ENCODE measurements around the gene KRT13. TPM values are rescaled to one million over a fixed set of nuclear protein-coding genes. Genes with fewer than 3 reads are reported as not detected.

KRT13 gene
- total RNA-seq, result not detected
- polyA plus RNA-seq, result not detected
- 0 to 0.17 (median 0) reads per million in 6 experiments for total RNA-seq

DNA sequence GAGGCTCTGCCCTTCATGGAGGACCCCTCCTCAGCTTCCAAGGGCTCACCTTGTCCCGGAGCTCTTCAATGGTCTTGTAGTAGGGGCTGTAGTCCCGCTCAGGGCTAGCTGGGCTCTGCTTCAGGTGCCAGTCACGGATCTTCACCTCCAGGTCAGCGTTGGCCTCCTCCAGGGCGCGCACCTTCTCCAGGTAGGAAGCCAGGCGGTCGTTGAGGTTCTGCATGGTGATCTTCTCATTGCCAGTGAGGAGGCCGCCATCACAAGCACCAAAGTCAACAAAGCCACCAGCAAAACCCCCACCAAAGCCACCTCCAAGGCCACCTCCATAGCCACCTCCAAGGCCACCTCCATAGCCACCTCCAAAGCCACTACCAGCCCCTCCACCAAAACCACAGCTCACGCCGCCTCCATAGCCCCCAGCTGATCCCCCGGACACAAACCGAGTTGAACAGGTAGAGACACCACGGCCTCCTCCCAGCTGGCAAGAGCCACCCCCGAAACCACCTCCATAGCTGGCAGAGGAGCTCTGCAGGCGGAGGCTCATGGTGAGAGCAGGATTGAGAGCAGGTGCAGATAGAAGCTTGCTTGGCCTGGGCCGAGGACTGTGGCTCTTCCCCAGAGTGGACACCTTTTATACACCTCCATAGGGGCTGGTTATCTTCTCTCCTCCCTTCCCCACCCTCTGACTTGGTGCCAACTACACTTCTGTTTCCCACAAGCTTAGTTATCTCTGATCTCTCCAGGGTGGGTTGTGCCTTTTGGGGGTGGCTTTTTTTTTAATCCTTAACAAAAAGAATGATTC lies at the start of gene KRT13:
Gene KRT13 (minus strand): TSS at position 606 of the 802 bp plus-strand sequence. CDS start 62 bp downstream, at position 544.
- Mint-ChIP-seq H3K27ac (peak within 1 kb of the TSS in 2 of 10 donors; percentile 55 to 62), H3K4me1 (peaks cover 0 to 2% (median 0%) of the 10 kb centered on the region in 4 donors), H3K27me3 (peaks cover 0 to 3% (median 0%) of the 10 kb centered on the region in 5 donors), H3K4me3 (no peak within 1 kb of the TSS), H3K9me3 (no peaks in the 10 kb centered on the region), H3K36me3 (no peaks in the 10 kb centered on the region)
- POLR2A ChIA-PET, result no interaction called here
- DNase-seq, result no peak
- ATAC-seq, result no peak

DNA sequence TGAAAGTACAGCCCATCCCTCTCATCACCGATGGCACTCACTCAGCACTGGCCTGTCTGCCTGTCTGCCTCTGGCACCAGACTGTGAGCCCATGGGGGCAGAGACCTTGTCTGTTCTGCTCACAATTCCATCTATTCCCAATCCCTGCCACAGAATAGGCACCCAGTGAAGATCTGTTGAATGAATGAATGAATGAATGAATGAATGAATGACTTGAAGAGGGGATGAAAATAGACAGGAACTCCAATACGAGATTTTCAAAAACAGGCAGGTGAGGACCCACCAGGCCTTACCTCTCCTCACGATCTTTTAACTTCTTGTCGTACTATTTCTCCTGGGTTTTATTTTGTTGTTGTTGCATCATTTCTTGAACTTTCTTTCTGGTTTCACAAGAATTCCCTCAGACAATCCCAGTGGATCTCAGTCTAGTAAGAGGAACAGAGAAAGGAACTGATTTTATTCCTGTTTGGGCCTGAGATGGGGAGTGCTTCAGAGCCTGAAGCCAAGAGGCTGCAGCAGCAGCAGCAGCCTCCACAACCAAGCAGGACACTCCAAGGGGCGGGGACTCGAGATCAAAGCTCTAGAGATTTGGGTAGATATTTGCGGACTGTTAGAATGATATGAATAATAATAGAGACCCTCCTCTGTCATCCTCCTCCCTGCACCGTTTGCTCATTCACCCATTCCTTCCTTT lies 48.7 kb upstream of the KRT13 start:
- Mint-ChIP-seq H3K4me3 (no peak overlapping the region), H3K36me3 (no peaks in the 10 kb centered on the region), H3K27ac (peak overlapping the region in 1 of 10 donors; percentile 62), H3K27me3 (peaks cover 20 to 66% (median 32%) of the 10 kb centered on the region in 5 donors), H3K9me3 (no peaks in the 10 kb centered on the region), H3K4me1 (peaks cover 2 to 7% (median 6%) of the 10 kb centered on the region in 4 donors)
- POLR2A ChIA-PET, result no interaction called here
- ATAC-seq, result no peak
- DNase-seq, result no peak

GRCh38 chr17:41553176-41553575 lies 47.8 kb upstream of the KRT13 start:
- ATAC-seq (no peak), DNase-seq (no peak)
- H3K36me3 Mint-ChIP-seq, result no peaks in the 10 kb centered on the region
- no peak overlapping the region for H3K27ac Mint-ChIP-seq
- no peak overlapping the region for H3K4me3 Mint-ChIP-seq
- peaks cover 14 to 57% (median 27%) of the 10 kb centered on the region in 5 donors for H3K27me3 Mint-ChIP-seq
- H3K9me3 Mint-ChIP-seq, result no peaks in the 10 kb centered on the region
- POLR2A ChIA-PET, result no interaction called here
- H3K4me1 Mint-ChIP-seq, result peaks cover 7 to 15% (median 13%) of the 10 kb centered on the region in 4 donors

DNA sequence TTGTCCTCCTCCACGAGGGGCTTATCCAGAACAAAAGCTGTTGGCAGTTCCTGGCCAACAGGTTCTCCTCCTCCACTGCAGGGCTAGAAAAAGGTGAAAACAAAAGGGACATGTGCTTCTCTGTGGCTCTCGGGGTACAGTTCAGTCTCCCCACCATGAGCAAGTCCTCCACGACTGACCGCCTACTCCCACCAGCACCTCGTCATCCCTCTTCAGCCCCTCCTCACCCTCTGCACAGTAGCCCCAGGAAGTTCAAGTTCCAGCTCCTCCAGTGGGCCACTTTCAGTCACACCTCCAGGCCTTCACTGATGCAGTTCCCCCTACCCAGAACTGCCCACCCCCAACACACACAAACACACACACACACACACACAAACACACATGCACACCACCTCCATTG lies 47.0 kb upstream of the KRT13 start:
- Mint-ChIP-seq H3K27me3 (peaks cover 8 to 49% (median 21%) of the 10 kb centered on the region in 5 donors), H3K4me1 (peaks cover 7 to 19% (median 17%) of the 10 kb centered on the region in 4 donors), H3K36me3 (no peaks in the 10 kb centered on the region), H3K9me3 (peaks cover 0 to 1% (median 0%) of the 10 kb centered on the region in 9 donors), H3K27ac (no peak overlapping the region), H3K4me3 (no peak overlapping the region)
- POLR2A ChIA-PET, result interaction anchor here (1.8 kb wide), 1 partner anchor 136 kb away, joined by 4 read pairs; the partner anchor contains the start of gene EIF1
- ATAC-seq (no peak), DNase-seq (no peak)

DNA sequence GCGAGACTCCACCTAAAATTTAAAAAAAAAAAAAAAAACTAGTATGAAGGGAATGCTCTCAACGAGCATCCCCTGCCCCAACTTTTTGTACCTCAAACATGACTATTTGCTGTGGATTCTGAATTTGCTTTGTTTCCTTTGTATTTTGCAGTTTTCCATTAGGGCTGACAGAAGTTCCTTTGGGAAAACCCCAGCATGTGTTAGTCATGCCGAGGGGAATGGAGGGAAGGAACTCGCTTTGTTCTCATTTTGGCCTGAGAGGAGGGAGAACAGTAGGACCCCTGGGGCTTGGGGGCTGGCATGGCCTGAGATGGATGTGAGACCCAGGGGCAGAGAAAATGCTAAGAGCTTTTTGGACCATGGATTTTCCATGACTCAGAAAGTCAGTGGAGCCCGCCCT lies 46.0 kb upstream of the KRT13 start:
- Mint-ChIP-seq H3K27ac (no peak overlapping the region), H3K27me3 (peaks cover 8 to 39% (median 17%) of the 10 kb centered on the region in 5 donors), H3K4me1 (peaks cover 7 to 19% (median 17%) of the 10 kb centered on the region in 4 donors), H3K9me3 (peaks cover 0 to 7% (median 0%) of the 10 kb centered on the region in 9 donors), H3K36me3 (peaks cover 0 to 6% (median 3%) of the 10 kb centered on the region in 3 donors), H3K4me3 (no peak overlapping the region)
- DNase-seq (no peak), ATAC-seq (no peak)
- POLR2A ChIA-PET, result interaction anchor here (1.8 kb wide), 1 partner anchor 137 kb away, joined by 4 read pairs; the partner anchor contains the start of gene EIF1

DNA sequence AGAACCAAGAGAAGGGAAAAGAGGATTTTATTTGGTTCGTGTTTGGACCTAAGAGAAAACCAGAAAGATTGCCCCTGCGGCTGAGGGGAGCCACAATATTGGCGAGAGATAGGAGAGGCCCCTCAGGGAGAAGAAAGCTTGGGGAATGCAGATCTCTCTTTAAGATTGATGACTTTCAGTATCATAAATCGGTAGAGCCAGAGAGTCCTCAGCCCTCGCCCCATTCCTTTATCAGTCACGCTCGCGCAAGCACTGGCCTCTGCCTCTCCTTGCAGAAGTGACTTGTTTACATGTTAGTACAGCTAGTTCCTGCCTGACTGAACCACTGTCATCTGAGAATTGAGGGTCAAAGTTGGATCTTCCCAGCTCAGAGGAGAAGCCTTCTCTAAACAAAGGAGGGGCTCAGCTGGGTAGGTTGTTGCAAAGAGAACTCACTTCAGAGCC lies 44.2 kb upstream of the KRT13 start:
- Mint-ChIP-seq H3K27me3 (peaks cover 4 to 32% (median 12%) of the 10 kb centered on the region in 5 donors), H3K27ac (peak overlapping the region in 3 of 10 donors; percentile 41 to 71 (median 68)), H3K36me3 (peaks cover 0 to 6% (median 3%) of the 10 kb centered on the region in 3 donors), H3K4me3 (peak overlapping the region in 3 of 10 donors; percentile 60 to 80 (median 76)), H3K9me3 (peaks cover 0 to 8% (median 0%) of the 10 kb centered on the region in 9 donors), H3K4me1 (peaks cover 7 to 19% (median 17%) of the 10 kb centered on the region in 4 donors)
- DNase-seq (no peak), ATAC-seq (no peak)
- POLR2A ChIA-PET, result interaction anchor here (0.7 to 1.8 kb wide), 6 partner anchors 24 to 241 kb away, joined by 3 to 13 read pairs (median 6); partner anchors contain the start of genes EIF1 and KRTAP16-1

- Mint-ChIP-seq H3K4me1 (peaks cover 7 to 19% (median 17%) of the 10 kb centered on the region in 4 donors), H3K9me3 (peaks cover 0 to 8% (median 0%) of the 10 kb centered on the region in 9 donors), H3K27me3 (peaks cover 2 to 26% (median 7%) of the 10 kb centered on the region in 5 donors), H3K4me3 (peak overlapping the region; percentile 52 to 80 (median 66)), H3K27ac (peak overlapping the region in 7 of 10 donors; percentile 24 to 71 (median 63)), H3K36me3 (peaks cover 0 to 6% (median 3%) of the 10 kb centered on the region in 3 donors)
- DNase-seq (peak; percentile 70 to 89 (median 79)), ATAC-seq (peak; percentile 89 to 91)
- POLR2A ChIA-PET, result interaction anchor here (0.7 to 1.8 kb wide), 5 partner anchors 23 to 240 kb away, joined by 3 to 11 read pairs (median 6); partner anchors contain the start of genes EIF1 and KRTAP16-1
These were observed 43.6 kb upstream of the KRT13 start for GRCh38 chr17:41548844-41549595.

GRCh38 chr17:41547921-41548843 lies 42.8 kb upstream of the KRT13 start:
- Mint-ChIP-seq H3K27me3 (peaks cover under 1 to 17% (median 5%) of the 10 kb centered on the region in 5 donors), H3K4me3 (peak overlapping the region in 8 of 10 donors; percentile 31 to 80 (median 67)), H3K4me1 (peaks cover 7 to 19% (median 17%) of the 10 kb centered on the region in 4 donors), H3K27ac (peak overlapping the region in 2 of 10 donors; percentile 68 to 71), H3K9me3 (peaks cover 0 to 8% (median 0%) of the 10 kb centered on the region in 9 donors), H3K36me3 (peaks cover 0 to 6% (median 3%) of the 10 kb centered on the region in 3 donors)
- DNase-seq (no peak), ATAC-seq (no peak)
- POLR2A ChIA-PET, result interaction anchor here (0.8 to 1.8 kb wide), 3 partner anchors 114 to 414 kb away, joined by 3 to 6 read pairs (median 6); partner anchors contain the start of gene KRTAP16-1

DNA sequence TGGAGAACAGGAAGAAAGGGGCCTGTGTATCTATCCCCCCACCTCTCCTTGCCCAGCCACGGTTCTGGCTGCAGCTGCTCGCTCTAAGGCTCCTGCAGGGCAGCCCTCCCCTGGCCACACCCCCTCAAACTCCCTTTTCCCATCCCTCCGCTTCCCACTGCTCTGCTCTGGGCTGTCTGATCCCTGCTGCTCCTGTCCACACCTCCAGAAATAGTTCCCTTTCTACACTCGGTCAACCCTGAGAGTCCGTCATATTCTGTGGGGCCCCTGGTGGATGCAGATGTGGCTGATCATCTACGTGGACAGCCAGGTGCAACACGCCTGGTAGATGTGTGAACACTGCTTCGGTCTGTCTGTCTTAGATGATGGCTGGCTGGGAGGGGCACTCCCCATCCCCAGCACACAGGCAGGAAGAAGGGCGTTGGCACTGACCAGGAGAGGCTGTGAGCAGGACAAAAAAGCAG lies 42.0 kb upstream of the KRT13 start:
- ATAC-seq (no peak), DNase-seq (no peak)
- Mint-ChIP-seq H3K4me3 (no peak overlapping the region), H3K36me3 (peaks cover 0 to 6% (median 3%) of the 10 kb centered on the region in 3 donors), H3K9me3 (peaks cover 0 to 8% (median 0%) of the 10 kb centered on the region in 9 donors), H3K27ac (peak overlapping the region in 1 of 10 donors; percentile 78), H3K4me1 (peaks cover 7 to 19% (median 17%) of the 10 kb centered on the region in 4 donors), H3K27me3 (peaks cover 0 to 10% (median 2%) of the 10 kb centered on the region in 5 donors)
- POLR2A ChIA-PET, result interaction anchor here (0.8 kb wide), 1 partner anchor 413 kb away, joined by 3 read pairs; no protein-coding TSS in a partner anchor

DNA sequence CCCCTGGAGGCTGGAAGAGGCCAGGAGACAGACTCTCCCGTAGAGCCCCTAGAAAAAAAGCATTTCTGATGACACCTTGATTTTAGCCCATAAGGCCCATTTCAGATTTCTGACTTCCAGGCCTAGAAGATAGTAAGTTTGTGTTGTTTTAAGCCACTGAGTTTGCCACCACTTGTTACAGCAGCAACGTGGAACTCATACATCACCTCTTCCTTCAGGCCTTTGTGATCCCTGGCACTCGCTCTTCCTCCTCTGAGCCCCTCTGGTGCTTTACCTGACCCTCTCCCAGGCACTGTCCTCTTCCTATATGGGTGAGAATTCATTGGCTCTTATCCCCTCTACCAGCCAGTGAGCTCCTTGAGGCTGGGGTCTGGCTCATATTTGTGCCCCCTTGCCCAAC lies 41.4 kb upstream of the KRT13 start:
- peaks cover 0 to 8% (median 0%) of the 10 kb centered on the region in 9 donors for H3K9me3 Mint-ChIP-seq
- peaks cover 0 to 4% (median 1%) of the 10 kb centered on the region in 5 donors for H3K27me3 Mint-ChIP-seq
- ATAC-seq (no peak), DNase-seq (no peak)
- H3K4me3 Mint-ChIP-seq, result no peak overlapping the region
- H3K27ac Mint-ChIP-seq, result peak overlapping the region in 2 of 10 donors; percentile 46 to 78
- POLR2A ChIA-PET, result no interaction called here
- peaks cover 7 to 19% (median 17%) of the 10 kb centered on the region in 4 donors for H3K4me1 Mint-ChIP-seq
- H3K36me3 Mint-ChIP-seq, result peaks cover 0 to 6% (median 3%) of the 10 kb centered on the region in 3 donors
